Measurements from ENCODE around the gene TTI1. TPM values are rescaled to one million over a fixed set of nuclear protein-coding genes. Genes with fewer than 3 reads are reported as not detected.

TTI1 gene
- total RNA-seq, 1 experiment from 2014 or later: 37.4 TPM

- H2AFZ ChIP-seq (ENCODE audit: low read length): no peak overlapping the region
Observed at GRCh38 chr20:38004416-38004815, 28.8 kb downstream of the TTI1 start.

More at GRCh38 chr20:38004416-38004815, 28.8 kb downstream of the TTI1 start:
- no peak for DNase-seq
- Histone ChIP-seq H3K4me1 (ENCODE audit: insufficient read depth, low read length) (no peaks in the 10 kb centered on the region), H4K20me1 (ENCODE audit: control insufficient read depth, insufficient read depth, insufficient read length) (no peaks in the 10 kb centered on the region), H3K79me2 (ENCODE audit: insufficient read depth, low read length) (no peaks in the 10 kb centered on the region), H2BK5ac (ENCODE audit: insufficient read length, low read length) (no peak overlapping the region), H3K79me1 (ENCODE audit: insufficient read depth, low read depth, low read length, poor library complexity, severe bottlenecking) (no peaks in the 10 kb centered on the region), H3K14ac (ENCODE audit: insufficient read depth, low read length) (no peak overlapping the region), H3K23ac (ENCODE audit: insufficient read length, low read depth, low read length) (no peak overlapping the region), H3K9me3 (ENCODE audit: control insufficient read depth, low read depth, low read length) (no peaks in the 10 kb centered on the region), H4K8ac (replicated peaks; ENCODE audit: insufficient read length, low read depth, low read length) (no peak overlapping the region), H3K27me3 (ENCODE audit: insufficient read depth, low read length) (no peaks in the 10 kb centered on the region), H2BK120ac (ENCODE audit: low read depth, low read length, poor library complexity, severe bottlenecking) (no peak overlapping the region), H2AK5ac (ENCODE audit: insufficient read length, low read length) (no peak overlapping the region), H3K23me2 (ENCODE audit: insufficient read length, low read depth, low read length, poor library complexity, severe bottlenecking) (no peaks in the 10 kb centered on the region), H3K9ac (ENCODE audit: extremely low read depth, insufficient read length, low read length) (no peak overlapping the region), H3K4ac (ENCODE audit: low read depth, low read length) (no peak overlapping the region), H2BK15ac (ENCODE audit: low read depth, low read length) (no peak overlapping the region), H2BK12ac (ENCODE audit: insufficient read length, low read depth, low read length) (no peak overlapping the region), H3T11ph (ENCODE audit: low read length) (no peak overlapping the region), H3K4me2 (ENCODE audit: insufficient read depth, insufficient read length, low read length) (no peak overlapping the region), H4K5ac (ENCODE audit: insufficient read length, low read depth, low read length) (no peak overlapping the region), H2BK20ac (ENCODE audit: low read depth, low read length, poor library complexity, severe bottlenecking) (no peak overlapping the region), H4K91ac (ENCODE audit: insufficient read length, low read depth, low read length) (no peak overlapping the region), H3K18ac (ENCODE audit: insufficient read length, low read depth, low read length) (no peak overlapping the region), H3K56ac (ENCODE audit: insufficient read length, low read depth, low read length) (no peak overlapping the region), H3K27ac (ENCODE audit: insufficient read length, low read depth, low read length) (no peak overlapping the region)
- no peaks in the 10 kb centered on the region for H3K27me3 Mint-ChIP-seq (ENCODE audit: low read depth)
- peaks cover 5 to 41% (median 38%) of the 10 kb centered on the region in 3 experiments; a peak in 6 of 7 replicates for H3K36me3 Mint-ChIP-seq (ENCODE audit: insufficient read depth in 1 of 3, low read depth in 3 of 3)
- no CpG with 5 or more reads among the region's 1 CpG for WGBS (ENCODE audit: extremely low coverage, insufficient read length, low lambda C conversion rate)
- TF ChIP-seq CTCF (conservative IDR thresholded peaks at IDR 0.05): no peak
- no peak overlapping the region for H3K4me3 Mint-ChIP-seq
- no peaks in the 10 kb centered on the region for H3K9me3 Mint-ChIP-seq
- no peaks in the 10 kb centered on the region for H3K4me1 Mint-ChIP-seq
- no peak overlapping the region for H3K27ac Mint-ChIP-seq

Measured in H9 (cell line).